Esophagus squamous epithelium (tissue), 4 donors: Measurements from ENCODE around the gene LRRIQ3.

Source experiments
- CTCF ChIP-seq, 6 experiments: fragments of 450-650 bp in 4 of 6; fragments of 200-600 bp in 2 of 6; sonication (generic) in 2 of 6; IDR thresholded peaks; one replicate each; pipeline ENCODE4 v1.5.1; 2016 to 2019; ENCODE audit warnings: antibody characterized with exemption in 6 of 6, mild to moderate bottlenecking in 4 of 6, moderate library complexity in 4 of 6
- POLR2A ChIP-seq, 4 donors: fragments of 450-650 bp; IDR thresholded peaks; one replicate each; pipeline ENCODE4 v1.6.1; 2017; ENCODE audit warnings: antibody characterized with exemption in 4 of 4, mild to moderate bottlenecking in 4 of 4, moderate library complexity in 3 of 4

DNA sequence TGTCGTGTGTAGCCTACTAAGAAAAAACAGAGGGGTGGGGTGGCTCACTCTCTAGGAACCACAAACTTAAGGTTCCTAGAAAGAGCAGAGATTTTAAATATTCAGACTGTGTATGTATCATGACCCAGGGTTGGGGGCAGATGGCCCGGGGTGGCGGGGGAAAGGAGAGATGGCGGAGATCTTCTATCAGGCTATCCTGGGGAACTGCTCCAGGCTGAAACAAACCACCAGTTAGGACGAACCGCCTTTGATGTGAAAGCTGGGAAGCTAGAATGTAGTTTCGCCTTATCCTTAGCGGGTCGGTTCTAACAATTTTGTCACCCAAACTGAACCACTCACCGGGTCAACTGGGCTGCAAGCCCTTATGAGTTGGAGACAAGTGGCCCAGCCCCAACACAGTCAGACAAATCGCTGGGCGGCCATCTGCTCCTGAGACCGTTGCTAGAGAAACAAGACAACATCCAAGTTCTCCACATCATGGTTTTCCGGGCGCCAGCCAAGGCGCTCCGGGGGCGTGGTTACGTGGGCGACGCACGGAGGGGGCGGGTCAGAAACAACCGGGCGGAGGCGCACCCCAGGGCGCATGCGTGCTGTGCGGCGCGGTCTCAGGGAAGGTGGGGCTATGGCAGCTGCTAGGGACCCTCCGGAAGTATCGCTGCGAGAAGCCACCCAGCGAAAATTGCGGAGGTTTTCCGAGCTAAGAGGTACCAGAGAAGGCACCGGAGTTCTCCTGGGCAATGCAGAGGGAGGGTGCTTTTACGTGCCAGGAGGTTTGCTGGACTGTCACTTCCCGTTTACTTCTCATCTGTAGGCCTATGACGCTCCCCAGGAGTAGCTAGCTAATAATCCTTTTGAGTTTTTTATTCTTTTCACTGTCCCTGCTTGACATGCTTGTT, at the start of gene LRRIQ3, which contains the start of gene FPGT:
- TF ChIP-seq CTCF (IDR thresholded peaks at IDR 0.05): peak in 1 of 6 experiments; percentile 18
- TF ChIP-seq POLR2A (IDR thresholded peaks at IDR 0.05): peak in 3 of 4 donors; percentile 54 to 80 (median 71)
